Esophagus squamous epithelium (tissue), 5 donors: ENCODE results near the gene CAMTA1. TPM values are rescaled to one million over a fixed set of nuclear protein-coding genes. Genes with fewer than 3 reads are reported as not detected.

Experiments used
- DNase-seq: peaks from one replicate; lab custom pipeline; 2025; lab: John Stamatoyannopoulos, UW
- H3K27ac ChIP-seq, 4 donors: fragments of 200-600 bp; sonication (generic); one replicate each; pipeline ENCODE4 v1.5.1; 2016 to 2019; ENCODE audit warnings: mild to moderate bottlenecking in 1 of 4
- H3K27me3 ChIP-seq, 4 donors: fragments of 200-600 bp; sonication (generic); 1 replicate in 3 of 4; 2 replicates in 1 of 4; pipeline versions ENCODE4 v1.5.1 to v1.6.0; 2017 to 2021; ENCODE audit warnings: antibody characterized with exemption in 1 of 4
- H3K36me3 ChIP-seq, 3 donors: fragments of 200-600 bp; sonication (generic); one replicate each; pipeline ENCODE4 v1.5.1; 2016 to 2019
- H3K4me1 ChIP-seq, 3 donors: fragments of 200-600 bp; sonication (generic); one replicate each; pipeline ENCODE4 v1.5.1; 2017 to 2019
- H3K4me3 ChIP-seq, 4 donors: fragments of 200-600 bp; sonication (generic); 1 replicate in 3 of 4; 2 replicates in 1 of 4; pipeline ENCODE4 v1.5.1; 2016 to 2019; ENCODE audit warnings: mild to moderate bottlenecking in 2 of 4, moderate library complexity in 1 of 4
- H3K9me3 ChIP-seq, 3 donors: fragments of 200-600 bp; sonication (generic); one replicate each; pipeline ENCODE4 v1.5.1; 2016 to 2019
- CTCF ChIP-seq, 6 experiments: fragments of 450-650 bp in 4 of 6; fragments of 200-600 bp in 2 of 6; sonication (generic) in 2 of 6; IDR thresholded peaks; one replicate each; pipeline ENCODE4 v1.5.1; 2016 to 2019; ENCODE audit warnings: antibody characterized with exemption in 6 of 6, mild to moderate bottlenecking in 4 of 6, moderate library complexity in 4 of 6
- POLR2A ChIP-seq, 4 donors: fragments of 450-650 bp; IDR thresholded peaks; one replicate each; pipeline ENCODE4 v1.6.1; 2017; ENCODE audit warnings: antibody characterized with exemption in 4 of 4, mild to moderate bottlenecking in 4 of 4, moderate library complexity in 3 of 4
- WGBS, 2 donors: methylation state at CpG; one replicate each; pipeline ENCODE4 v1.1.5; 2018; 5-methylcytosine and 5-hydroxymethylcytosine counted together
- intact Hi-C: fragments of 100-400 bp; cut with DNase I; formaldehyde crosslinking; loops from one replicate; pipeline ENCODE4 v1.15.0; 2022
- total RNA-seq, 4 donors: library from RNA; depleted of rRNA; stranded (reverse); fragments of >200 nt; gene quantifications; one replicate each; pipeline ENCODE4 v1.1.0, GENCODE V29; 2016
- donor health status: DM: yes; HTN: yes; CAD: no.

The CAMTA1 gene
- total RNA-seq, 4 donors from 2014 or later = 31.3 to 77.4 (median 45.9) TPM

GRCh38 chr1:6899621-6900020 is 114.4 kb downstream of the CAMTA1 start:
- Histone ChIP-seq H3K27ac (no peak overlapping the region), H3K36me3 (no peaks in the 10 kb centered on the region), H3K4me1 (no peaks in the 10 kb centered on the region), H3K4me3 (no peak overlapping the region), H3K9me3 (no peaks in the 10 kb centered on the region), H3K27me3 (no peaks in the 10 kb centered on the region)
- no peak for TF ChIP-seq CTCF (IDR thresholded peaks at IDR 0.05)
- TF ChIP-seq POLR2A (IDR thresholded peaks at IDR 0.05) = no peak
- no peak for DNase-seq
- intact Hi-C loops = no loop called here
- 72% methylated on average over 4 of the region's 4 CpGs for WGBS, 2 donors

- TF ChIP-seq CTCF (IDR thresholded peaks at IDR 0.05) = no peak
- Histone ChIP-seq H3K27me3 (peaks cover 0 to 10% (median 0%) of the 10 kb centered on the region in 4 donors), H3K4me1 (no peaks in the 10 kb centered on the region), H3K36me3 (no peaks in the 10 kb centered on the region), H3K4me3 (no peak overlapping the region), H3K27ac (no peak overlapping the region), H3K9me3 (no peaks in the 10 kb centered on the region)
- WGBS, 2 donors = 88% methylated on average over 2 of the region's 2 CpGs
- intact Hi-C loops = no loop called here
- no peak for DNase-seq
These were observed 116.9 kb downstream of the CAMTA1 start for GRCh38 chr1:6902153-6902552.

- no peak overlapping the region for H3K4me3 ChIP-seq
- intact Hi-C loops = no loop called here
- DNase-seq = no peak
- TF ChIP-seq CTCF (IDR thresholded peaks at IDR 0.05) (no peak), POLR2A (IDR thresholded peaks at IDR 0.05) (no peak)
- no peaks in the 10 kb centered on the region for H3K4me1 ChIP-seq
- 57 to 81% methylated on average over 14 of the region's 17 CpGs for WGBS, 2 donors
- no peaks in the 10 kb centered on the region for H3K36me3 ChIP-seq
- no peaks in the 10 kb centered on the region for H3K9me3 ChIP-seq
- no peak overlapping the region for H3K27ac ChIP-seq
- H3K27me3 ChIP-seq = peaks cover 0 to 34% (median 0%) of the 10 kb centered on the region in 4 donors
These were observed 119.4 kb downstream of the CAMTA1 start for GRCh38 chr1:6904476-6905170.

GRCh38 chr1:6905331-6905730 is 120.1 kb downstream of the CAMTA1 start:
- peaks cover 0 to 41% (median 0%) of the 10 kb centered on the region in 4 donors for H3K27me3 ChIP-seq
- H3K9me3 ChIP-seq = no peaks in the 10 kb centered on the region
- no peak overlapping the region for H3K27ac ChIP-seq
- intact Hi-C loops = no loop called here
- DNase-seq = no peak
- H3K4me1 ChIP-seq = no peaks in the 10 kb centered on the region
- no peak for TF ChIP-seq POLR2A (IDR thresholded peaks at IDR 0.05)
- no peak for TF ChIP-seq CTCF (IDR thresholded peaks at IDR 0.05)
- no peak overlapping the region for H3K4me3 ChIP-seq
- WGBS, 2 donors = 77 to 86% methylated on average over 8 of the region's 8 CpGs
- no peaks in the 10 kb centered on the region for H3K36me3 ChIP-seq

GRCh38 chr1:6905790-6906189 is 120.5 kb downstream of the CAMTA1 start:
- TF ChIP-seq CTCF (IDR thresholded peaks at IDR 0.05) (no peak), POLR2A (IDR thresholded peaks at IDR 0.05) (no peak)
- WGBS, 2 donors = 39 to 65% methylated on average over 3 to 4 of the region's 7 CpGs
- no peak for DNase-seq
- H3K36me3 ChIP-seq = no peaks in the 10 kb centered on the region
- H3K27me3 ChIP-seq = peaks cover 0 to 45% (median 0%) of the 10 kb centered on the region in 4 donors
- H3K4me3 ChIP-seq = no peak overlapping the region
- no peaks in the 10 kb centered on the region for H3K4me1 ChIP-seq
- no peak overlapping the region for H3K27ac ChIP-seq
- H3K9me3 ChIP-seq = no peaks in the 10 kb centered on the region
- intact Hi-C loops = no loop called here
